GM12874 (cell line): ENCODE results near the gene ATP2A3.

Experiments used
- CTCF ChIP-seq: IDR thresholded peaks from 2 replicates; pipeline ENCODE4 v1.5.1; 2011; ENCODE audit warnings: low read depth, mild to moderate bottlenecking, control low read depth, low read length, moderate library complexity; ENCODE audit not compliant: insufficient read depth

Gene ATP2A3

GRCh38 chr17:3919123-3919624, 45.1 kb downstream of the ATP2A3 start:
- no peak for TF ChIP-seq CTCF

- no peak for TF ChIP-seq CTCF
Measured at GRCh38 chr17:3918372-3919122, 45.7 kb downstream of the ATP2A3 start.

GRCh38 chr17:3917391-3917931, 46.8 kb downstream of the ATP2A3 start:
- TF ChIP-seq CTCF, result no peak

GRCh38 chr17:3916825-3917224, 47.4 kb downstream of the ATP2A3 start:
- no peak for TF ChIP-seq CTCF

- TF ChIP-seq CTCF, result no peak
Measured at GRCh38 chr17:3915995-3916696, 48.1 kb downstream of the ATP2A3 start, which contains the start of gene P2RX1. TSS of gene P2RX1 (minus strand) at chr17:3916465. CDS start at chr17:3916225, 240 bp downstream.

- TF ChIP-seq CTCF, result no peak
Measured at GRCh38 chr17:3915581-3915994, 48.6 kb downstream of the ATP2A3 start.

- TF ChIP-seq CTCF, result no peak
Measured at GRCh38 chr17:3914312-3914670, 49.9 kb downstream of the ATP2A3 start.
